ENCODE data around the gene CDNF.

- no peak for TF ChIP-seq RCOR1 (IDR thresholded peaks at IDR 0.05; ENCODE audit: low read depth, low read length)
- no peak for TF ChIP-seq CTCF (IDR thresholded peaks at IDR 0.05)
- TF ChIP-seq E2F6 (IDR thresholded peaks at IDR 0.05; ENCODE audit: borderline replicate concordance, low read depth): no peak
- TF ChIP-seq RFX5 (IDR thresholded peaks at IDR 0.05): no peak
- no peak for TF ChIP-seq MAX (IDR thresholded peaks at IDR 0.05)
- no peak for TF ChIP-seq REST (IDR thresholded peaks at IDR 0.05)
- TF ChIP-seq HEYL (CRISPR knock-in tag; IDR thresholded peaks at IDR 0.05): no peak
- TF ChIP-seq POLR2A (IDR thresholded peaks at IDR 0.05; ENCODE audit: low read length): no peak
- no peak for TF ChIP-seq EP300 (IDR thresholded peaks at IDR 0.05)
- TF ChIP-seq USF2 (IDR thresholded peaks at IDR 0.05): no peak
- TF ChIP-seq KDM5A (IDR thresholded peaks at IDR 0.05): no peak
- no peak for TF ChIP-seq SMC3 (IDR thresholded peaks at IDR 0.05)
Observed at GRCh38 chr10:14801723-14802122, 36.1 kb downstream of the CDNF start.
